ENCODE results near the gene BRD9. TPM values are rescaled to one million over a fixed set of nuclear protein-coding genes. Genes with fewer than 3 reads are reported as not detected.
A peak's percentile ranks its signal among the peaks of the same experiment; 100 is the strongest.
"Not testable (repeated sequence)": the region's sequence is repeated elsewhere in the genome, so short reads cannot be mapped to it uniquely, and the experiment has no call there.

BRD9 gene
- total RNA-seq, 1 donor from 2014 or later, result 38.5 TPM

DNA sequence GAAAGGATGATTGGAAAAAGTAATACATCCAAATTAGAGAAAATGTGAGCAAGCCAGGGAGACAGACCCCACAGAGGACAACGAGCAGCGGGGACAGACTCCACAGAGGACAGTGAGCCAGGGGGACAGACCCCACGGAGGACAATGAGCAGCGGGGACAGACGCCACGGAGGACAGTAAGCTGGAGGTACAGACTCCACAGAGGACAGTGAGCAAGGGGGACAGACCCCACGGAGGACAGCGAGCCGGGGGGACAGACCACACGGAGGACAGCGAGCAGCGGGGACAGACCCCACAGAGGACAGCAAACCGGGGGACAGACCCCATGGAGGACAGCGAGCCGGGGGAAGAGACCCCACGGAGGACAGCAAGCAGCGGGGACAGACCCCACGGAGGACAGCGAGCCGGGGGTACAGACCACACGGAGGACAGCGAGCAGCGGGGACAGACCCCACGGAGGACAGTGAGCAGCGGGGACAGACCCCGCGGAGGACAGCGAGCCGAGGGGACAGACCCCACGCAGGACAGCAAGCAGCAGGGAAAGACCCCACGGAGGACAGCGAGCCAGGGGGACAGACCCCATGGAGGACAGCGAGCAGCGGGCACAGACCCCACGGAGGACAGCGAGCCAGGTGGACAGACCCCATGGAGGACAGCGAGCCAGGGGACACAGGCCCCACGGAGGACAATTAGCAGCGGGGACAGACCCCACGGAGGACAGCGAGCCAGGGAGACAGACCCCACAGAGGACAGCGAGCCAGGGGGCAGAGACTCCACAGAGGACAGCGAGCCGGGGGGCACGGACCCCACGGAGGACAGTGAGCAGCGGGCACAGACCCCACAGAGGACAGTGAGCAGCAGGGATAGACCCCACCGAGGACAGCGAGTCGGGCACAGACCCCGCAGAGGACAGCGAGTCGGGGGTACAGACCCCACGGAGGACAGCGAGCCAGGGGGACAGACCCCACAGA lies 39.9 kb downstream of the BRD9 start:
- ATAC-seq (no peak), DNase-seq (ENCODE audit: low spot score) (peak; percentile 37)
- intact Hi-C loops (cut with DNase I), result no loop called here

GRCh38 chr5:852018-852417 lies 40.6 kb downstream of the BRD9 start:
- DNase-seq (ENCODE audit: low spot score) (no peak), ATAC-seq (no peak)
- intact Hi-C loops (cut with DNase I), result no loop called here

DNA sequence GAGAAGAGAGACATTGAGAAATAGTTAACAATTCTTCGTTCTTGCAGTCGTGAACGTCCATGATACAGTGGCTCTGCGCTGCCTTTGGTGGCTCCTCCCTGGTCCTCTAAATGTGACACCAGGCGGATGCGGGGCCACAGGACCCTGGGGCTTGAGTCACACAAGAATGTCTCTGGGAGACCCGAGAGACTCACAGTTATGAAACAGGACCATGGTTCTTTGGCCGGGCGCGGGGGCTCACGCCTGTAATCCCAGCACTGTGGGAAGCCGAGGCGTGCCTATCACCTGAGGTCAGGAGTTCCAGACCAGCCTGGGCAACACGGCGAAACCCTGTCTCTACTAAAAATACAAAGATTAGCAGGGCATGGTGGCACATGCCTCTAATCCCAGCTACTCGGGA lies 41.0 kb downstream of the BRD9 start:
- ATAC-seq (no peak), DNase-seq (ENCODE audit: low spot score) (peak; percentile 49)
- intact Hi-C loops (cut with DNase I), result no loop called here

- intact Hi-C loops (cut with DNase I), result no loop called here
- no peak for ATAC-seq
- DNase-seq (ENCODE audit: low spot score), result peak; percentile 44
Measured at GRCh38 chr5:851076-851475, 41.5 kb downstream of the BRD9 start.

DNA sequence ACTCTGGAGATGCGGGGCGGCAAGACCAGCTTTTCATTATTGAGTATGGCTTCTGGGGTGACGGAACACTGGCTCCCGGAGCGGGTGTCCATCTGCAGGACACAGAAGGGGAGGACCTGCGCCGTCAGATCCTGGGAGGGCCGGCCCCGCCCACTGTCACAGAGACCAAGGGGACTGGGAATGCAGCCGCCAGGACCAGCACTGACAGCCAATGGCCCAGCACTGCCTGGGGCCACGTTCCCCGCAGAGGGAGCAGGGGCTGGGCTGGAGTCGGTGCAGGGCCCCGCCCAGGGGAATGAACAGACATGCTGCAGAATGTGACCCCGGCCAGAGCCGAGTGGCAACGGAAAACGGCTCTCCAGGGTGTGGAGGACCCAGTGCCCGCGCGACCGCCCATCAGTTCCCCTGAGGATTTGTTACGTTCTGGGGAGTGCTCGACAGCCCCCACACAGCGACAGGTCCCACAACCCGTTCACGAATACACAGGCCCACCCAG lies 42.0 kb downstream of the BRD9 start, which contains the start of gene ZDHHC11:
Gene ZDHHC11 (minus strand): TSS at position 476 of the 496 bp plus-strand sequence. CDS start 384 bp downstream, at position 92.
- ATAC-seq, result peak; percentile 33
- peak; percentile 60 for DNase-seq (ENCODE audit: low spot score)
- intact Hi-C loops (cut with DNase I), result no loop called here

- ATAC-seq, result peak; percentile 36
- intact Hi-C loops (cut with DNase I), result no loop called here
- DNase-seq (ENCODE audit: low spot score), result peak; percentile 49
Measured at GRCh38 chr5:849651-850301, 42.8 kb downstream of the BRD9 start.

DNA sequence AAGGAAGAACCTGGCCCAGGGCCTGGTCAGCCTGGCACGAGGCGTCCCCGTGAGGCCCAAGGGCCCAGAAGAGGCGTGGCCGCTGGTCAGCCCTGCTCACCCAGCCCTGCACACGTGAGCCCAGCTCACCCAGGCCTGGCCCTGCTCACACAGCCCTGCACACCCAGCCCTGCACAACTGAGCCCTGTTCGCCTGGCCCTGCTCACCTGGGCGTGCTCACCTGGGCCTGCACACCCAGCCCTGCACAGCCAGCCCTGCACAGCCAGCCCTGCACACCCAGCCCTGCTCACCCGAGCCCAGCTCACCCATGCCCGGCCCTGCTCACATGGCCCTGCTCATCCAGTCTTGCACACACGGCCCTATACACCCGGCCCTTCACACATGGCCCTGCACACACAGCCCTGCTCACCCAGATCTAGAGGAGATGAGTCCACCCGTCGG lies 43.9 kb downstream of the BRD9 start:
- DNase-seq (ENCODE audit: low spot score) (peak; percentile 50), ATAC-seq (no peak)
- intact Hi-C loops (cut with DNase I), result no loop called here

DNA sequence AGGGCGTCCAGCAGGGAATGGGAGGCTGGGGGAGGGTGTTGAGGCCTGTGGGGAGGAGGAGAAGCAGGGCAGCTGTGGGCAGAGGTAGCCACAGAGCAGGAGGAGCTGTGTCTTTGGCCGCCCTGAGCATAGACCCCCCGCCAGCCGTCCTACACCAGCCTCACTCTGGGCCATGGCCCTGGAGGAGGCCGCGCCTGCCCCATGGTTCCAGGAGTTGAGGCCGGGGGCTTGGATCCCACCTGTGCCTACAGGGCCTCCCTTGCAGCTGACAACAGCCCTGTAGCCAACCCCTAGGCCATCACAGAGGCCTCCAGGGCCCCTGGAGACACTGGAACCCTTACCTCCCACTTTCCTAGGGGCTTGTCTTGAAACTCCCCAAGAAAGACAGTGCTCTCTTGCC lies 44.9 kb downstream of the BRD9 start:
- ATAC-seq; intact Hi-C loops (cut with DNase I): not testable (repeated sequence)
- DNase-seq (ENCODE audit: low spot score), result peak; percentile 35

GRCh38 chr5:847212-847611 lies 45.4 kb downstream of the BRD9 start:
- intact Hi-C loops (cut with DNase I), result not testable (repeated sequence)

GRCh38 chr5:846602-847091 lies 46.0 kb downstream of the BRD9 start:
- DNase-seq (ENCODE audit: low spot score), result peak; percentile 62
- ATAC-seq; intact Hi-C loops (cut with DNase I): not testable (repeated sequence)

More at GRCh38 chr5:847212-847611, 45.4 kb downstream of the BRD9 start:
- DNase-seq (ENCODE audit: low spot score), result peak; percentile 44
- not testable (repeated sequence) for ATAC-seq

DNA sequence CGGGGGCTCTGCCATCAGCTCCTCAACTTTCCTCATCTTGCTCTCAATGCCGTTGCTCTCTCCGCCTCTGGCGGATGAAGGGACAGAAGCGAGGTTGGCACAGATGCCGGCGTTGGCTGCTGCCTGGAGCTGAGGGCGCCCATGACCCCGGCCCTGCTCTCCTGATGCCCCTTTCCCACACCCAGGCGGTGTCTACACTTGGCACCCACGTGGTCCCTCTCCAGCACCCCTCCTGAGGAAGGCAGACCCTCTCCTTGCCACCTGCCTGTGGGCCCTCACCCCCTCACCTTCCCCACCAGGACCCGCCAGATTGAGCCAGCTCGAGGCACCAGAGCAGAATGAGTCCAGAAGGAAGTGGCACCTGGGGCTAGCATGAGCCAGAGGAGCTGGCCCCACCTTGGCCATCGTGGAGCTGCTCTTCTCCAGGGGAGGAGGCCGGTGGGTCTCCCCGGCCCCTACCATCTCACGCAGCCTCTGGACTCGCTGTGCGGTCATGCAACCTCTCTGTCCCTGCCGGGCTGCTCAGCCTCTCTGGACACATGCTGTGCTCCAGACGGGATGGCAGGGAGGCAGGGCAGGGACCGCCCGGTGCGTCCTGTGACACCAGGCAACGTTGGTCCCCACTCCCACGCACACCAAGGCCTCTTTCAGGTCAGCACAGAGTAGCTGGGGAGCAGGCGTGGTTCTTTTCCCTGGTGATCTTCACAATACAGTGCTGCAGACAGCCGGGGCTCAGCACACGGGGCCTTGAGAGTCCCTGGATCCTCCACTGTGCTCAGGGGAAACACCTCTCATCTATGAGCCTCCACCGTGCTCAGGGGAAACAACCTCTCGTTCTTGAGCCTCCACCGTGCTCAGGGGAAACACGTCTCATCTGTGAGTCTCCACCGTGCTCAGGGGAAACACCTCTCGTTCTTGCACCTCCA lies 46.7 kb downstream of the BRD9 start:
- ATAC-seq; intact Hi-C loops (cut with DNase I): not testable (repeated sequence)
- DNase-seq (ENCODE audit: low spot score), result peak; percentile 32

GRCh38 chr5:845031-845675 lies 47.4 kb downstream of the BRD9 start:
- ATAC-seq, result not testable (repeated sequence)
- DNase-seq (ENCODE audit: low spot score), result peak; percentile 57

DNA sequence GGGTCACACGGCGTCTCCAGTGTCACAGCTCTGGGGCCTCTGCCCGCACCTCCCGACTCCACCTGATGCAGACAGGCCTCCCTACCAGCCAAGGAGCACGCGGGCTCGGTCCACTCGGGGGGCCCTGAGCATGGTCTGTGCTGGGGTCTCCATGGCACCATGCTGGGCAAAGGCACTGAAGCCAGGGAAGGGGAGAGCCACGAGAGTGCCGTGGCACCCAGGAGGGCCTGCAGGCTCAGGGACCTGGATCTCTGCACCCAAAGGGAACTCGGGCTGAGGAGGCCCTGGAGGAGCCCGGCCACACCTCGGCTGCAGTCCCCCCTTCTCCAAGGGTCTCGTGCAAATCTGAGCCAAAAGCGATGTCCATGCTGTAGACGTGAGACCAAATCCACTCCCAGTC lies 48.2 kb downstream of the BRD9 start:
- intact Hi-C loops (cut with DNase I), result loop anchor here (5.0 kb wide), 1 partner anchor 87 kb away; no protein-coding TSS in a partner anchor
- ATAC-seq, result not testable (repeated sequence)
- DNase-seq (ENCODE audit: low spot score), result peak; percentile 58

More at GRCh38 chr5:845031-845675, 47.4 kb downstream of the BRD9 start:
- intact Hi-C loops (cut with DNase I), result not testable (repeated sequence)

- intact Hi-C loops (cut with DNase I), result loop anchor here (5.0 kb wide), 1 partner anchor 87 kb away; no protein-coding TSS in a partner anchor
- not testable (repeated sequence) for ATAC-seq
- peak; percentile 55 for DNase-seq (ENCODE audit: low spot score)
Measured at GRCh38 chr5:843926-844325, 48.7 kb downstream of the BRD9 start.

GRCh38 chr5:843371-843770 lies 49.2 kb downstream of the BRD9 start:
- DNase-seq (ENCODE audit: low spot score), result peak; percentile 50
- intact Hi-C loops (cut with DNase I), result loop anchor here (5.0 kb wide), 1 partner anchor 86 kb away; no protein-coding TSS in a partner anchor
- ATAC-seq, result not testable (repeated sequence)

GRCh38 chr5:842402-843221 lies 50.0 kb downstream of the BRD9 start:
- intact Hi-C loops (cut with DNase I), result loop anchor here (5.0 kb wide), 1 partner anchor 85 kb away; no protein-coding TSS in a partner anchor
- not testable (repeated sequence) for ATAC-seq
- DNase-seq (ENCODE audit: low spot score), result peak; percentile 53
